DMS114 treated with DMSO at 0.1 percent for 48 hours (cell line): ENCODE data around the gene SEL1L2.

Experiments
- DNase-seq: peaks from one replicate; lab custom pipeline; 2025; ENCODE audit not compliant: unreplicated experiment; lab: John Stamatoyannopoulos, UW

The SEL1L2 gene

GRCh38 chr20:13819885-13820645, 170.3 kb downstream of the SEL1L2 start:
- DNase-seq: peak; percentile 29

DNA sequence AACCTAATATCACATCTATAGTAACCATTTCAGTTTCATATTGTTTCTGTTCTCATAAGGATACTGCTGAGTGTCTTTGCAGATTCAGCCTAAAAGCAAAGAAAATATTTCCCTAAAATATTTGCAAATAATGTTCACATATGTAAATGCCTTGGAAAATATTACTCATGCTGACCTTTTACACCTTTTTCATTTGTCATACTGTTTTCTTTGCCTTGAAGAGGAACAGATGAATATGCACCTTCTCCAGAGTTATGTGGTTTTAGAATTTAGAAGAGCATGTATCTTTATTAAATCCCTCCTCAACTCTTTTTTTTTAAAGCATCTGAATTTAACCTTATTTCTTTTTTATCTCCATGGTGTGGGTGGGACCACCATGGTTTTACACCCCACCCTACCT, 173.1 kb downstream of the SEL1L2 start:
- no peak for DNase-seq

GRCh38 chr20:13816757-13817156, 173.7 kb downstream of the SEL1L2 start:
- no peak for DNase-seq

GRCh38 chr20:13814672-13815071, 175.7 kb downstream of the SEL1L2 start:
- DNase-seq: no peak

DNA sequence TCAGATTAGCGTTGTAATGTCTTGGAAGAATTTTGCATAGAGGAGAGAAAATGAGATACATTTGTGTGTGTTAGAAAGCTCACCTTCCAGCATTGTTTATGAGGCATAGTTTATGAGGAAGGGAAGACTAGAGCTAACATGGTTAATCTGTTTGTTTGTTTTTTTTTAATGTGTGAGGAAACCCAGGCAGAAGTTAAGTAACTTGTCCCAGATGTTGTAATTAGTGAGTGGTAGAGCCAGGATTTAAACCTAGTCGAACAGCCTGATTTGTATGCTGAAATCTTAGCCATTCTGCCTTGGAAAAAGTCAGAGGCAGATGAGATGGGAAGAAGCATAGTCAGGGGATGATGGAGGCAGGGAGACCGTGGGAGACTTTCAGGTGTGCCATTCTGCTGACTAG, 176.5 kb downstream of the SEL1L2 start:
- DNase-seq: no peak

- DNase-seq: no peak
Measured at GRCh38 chr20:13810446-13810845, 180.0 kb downstream of the SEL1L2 start.

DNA sequence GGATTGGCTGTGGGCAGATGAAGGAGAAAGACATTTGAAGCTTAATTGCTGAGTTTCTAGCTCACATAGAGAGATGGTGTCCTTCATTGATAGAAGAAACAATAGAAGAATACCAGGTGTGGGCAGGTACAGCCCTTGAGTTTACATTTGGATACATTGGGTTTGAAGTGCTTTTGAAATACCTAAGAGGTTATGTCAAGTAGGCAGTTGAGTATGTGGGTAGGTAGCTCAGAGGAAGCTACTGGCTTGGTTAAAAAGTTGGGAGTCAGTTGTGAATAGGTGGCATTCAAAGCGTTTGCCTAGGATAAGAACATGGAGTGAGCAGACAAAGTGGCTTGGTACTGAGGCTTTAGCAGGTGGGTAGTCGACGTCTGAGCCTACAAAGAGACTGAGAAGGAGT, 180.6 kb downstream of the SEL1L2 start:
- no peak for DNase-seq

DNA sequence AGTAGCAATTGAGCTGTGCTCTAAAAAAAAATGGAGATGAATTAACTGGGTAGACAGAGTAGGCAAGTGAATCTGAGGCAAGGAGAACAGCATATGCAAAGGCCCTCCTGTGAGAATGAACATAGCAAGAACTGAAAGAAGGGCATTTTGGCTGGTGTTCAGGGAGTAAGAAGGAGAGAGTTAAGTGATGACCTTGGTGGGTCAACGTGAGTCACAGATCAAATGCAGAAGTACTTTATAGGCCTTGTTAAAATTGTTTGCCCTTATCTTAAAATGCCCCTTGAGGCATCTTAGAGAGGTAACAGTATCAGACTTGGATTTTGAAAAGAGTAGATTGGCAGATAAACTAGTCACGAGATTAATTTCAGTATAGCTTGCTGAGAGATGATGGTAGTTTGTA, 181.0 kb downstream of the SEL1L2 start:
- no peak for DNase-seq

DNA sequence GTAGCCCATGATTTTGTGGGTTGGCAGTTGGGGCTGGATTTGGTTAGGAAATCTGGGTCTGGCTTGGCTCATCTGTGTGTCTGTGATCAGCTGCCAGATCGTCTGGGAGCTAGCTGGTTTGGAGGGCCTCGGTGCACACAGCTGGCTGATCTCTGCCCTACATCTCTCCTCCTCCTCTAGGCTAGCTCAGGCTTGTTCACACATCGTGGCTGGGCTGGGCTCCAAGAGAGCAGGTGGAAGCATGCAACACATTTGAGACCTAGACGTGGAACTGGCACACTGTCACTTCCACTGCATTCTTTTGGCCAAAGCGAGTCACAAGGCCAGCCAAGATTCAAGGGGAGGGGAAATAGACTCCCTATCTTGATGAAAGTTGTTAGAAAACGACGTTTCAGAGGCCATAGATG, 189.7 kb downstream of the SEL1L2 start:
- DNase-seq: no peak

GRCh38 chr20:13799974-13800373, 190.4 kb downstream of the SEL1L2 start:
- no peak for DNase-seq
